KOPT-K1 (cell line): ENCODE results near the gene NKX1-1.

Experiments
- H3K27ac ChIP-seq: fragments of 200-600 bp; sonication (generic); 2 replicates; pipeline ENCODE4 v1.5.1; 2016; ENCODE audit warnings: antibody characterized with exemption, mild to moderate bottlenecking, low read depth, low read length; ENCODE audit not compliant: poor library complexity, severe bottlenecking
- H3K36me3 ChIP-seq: fragments of 200-600 bp; sonication (generic); 2 replicates; pipeline ENCODE4 v1.5.1; 2017; ENCODE audit warnings: antibody characterized with exemption, mild to moderate bottlenecking, low read length, moderate library complexity; ENCODE audit not compliant: insufficient read depth
- H3K9me3 ChIP-seq: fragments of 200-600 bp; sonication (generic); 2 replicates; pipeline ENCODE4 v1.5.1; 2017; ENCODE audit warnings: antibody characterized with exemption, low read length, mild to moderate bottlenecking; ENCODE audit not compliant: insufficient read depth, poor library complexity, severe bottlenecking

The NKX1-1 gene

GRCh38 chr4:1357356-1358248 is 48.6 kb downstream of the NKX1-1 start:
- H3K36me3 ChIP-seq: peaks cover 9% of the 10 kb centered on the region

DNA sequence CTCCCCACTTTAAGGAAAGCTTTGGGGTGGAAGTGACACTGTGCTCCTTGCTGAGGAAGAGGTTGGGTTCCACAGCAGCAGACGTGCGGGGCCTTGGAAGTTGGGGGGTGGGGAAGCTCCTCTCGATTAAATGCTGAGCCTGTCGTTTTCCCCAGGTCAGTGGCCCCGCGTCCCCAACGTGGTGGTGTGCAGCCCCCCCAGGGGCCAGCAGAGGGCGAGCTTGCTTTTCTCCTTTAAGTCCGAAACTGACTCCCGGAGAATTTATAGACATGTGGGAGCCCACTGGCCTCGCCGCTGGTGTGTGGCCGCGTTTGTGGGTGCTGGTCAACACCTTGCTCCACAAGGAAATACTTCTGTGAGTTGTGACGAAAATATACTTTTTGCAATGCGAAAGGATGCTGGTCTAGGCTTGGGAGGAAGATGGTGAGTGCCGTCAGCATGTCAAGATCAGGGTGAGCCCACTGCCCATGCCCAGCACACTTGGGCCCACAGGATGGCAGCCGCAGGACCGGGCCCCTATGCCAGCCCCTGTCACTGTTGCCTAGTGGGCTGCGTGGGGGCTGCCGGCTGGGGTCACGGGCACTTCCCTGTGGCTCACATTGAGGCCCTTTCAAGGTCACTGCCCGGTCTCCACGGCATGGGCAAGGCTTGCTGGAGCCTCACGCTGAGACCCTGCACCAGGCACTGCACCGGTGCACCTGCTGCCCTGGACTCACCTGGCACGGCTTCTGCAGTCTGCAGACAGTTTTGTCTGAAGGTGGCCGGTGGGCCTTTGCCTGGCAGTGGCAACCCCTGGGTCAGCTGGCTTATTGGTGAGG is 49.9 kb downstream of the NKX1-1 start:
- Histone ChIP-seq H3K9me3 (no peaks in the 10 kb centered on the region), H3K36me3 (peaks cover 10% of the 10 kb centered on the region), H3K27ac (no peak overlapping the region)

More at GRCh38 chr4:1357356-1358248, 48.6 kb downstream of the NKX1-1 start:
- Histone ChIP-seq H3K27ac (no peak overlapping the region), H3K9me3 (no peaks in the 10 kb centered on the region)

GRCh38 chr4:1355378-1355777 is 50.9 kb downstream of the NKX1-1 start:
- H3K36me3 ChIP-seq: peaks cover 10% of the 10 kb centered on the region
- no peak overlapping the region for H3K27ac ChIP-seq
- no peaks in the 10 kb centered on the region for H3K9me3 ChIP-seq

GRCh38 chr4:1354983-1355275 is 51.3 kb downstream of the NKX1-1 start:
- H3K9me3 ChIP-seq: no peaks in the 10 kb centered on the region
- H3K27ac ChIP-seq: no peak overlapping the region
- H3K36me3 ChIP-seq: peaks cover 10% of the 10 kb centered on the region

- Histone ChIP-seq H3K9me3 (no peaks in the 10 kb centered on the region), H3K27ac (no peak overlapping the region), H3K36me3 (peaks cover 10% of the 10 kb centered on the region)
These were observed 51.9 kb downstream of the NKX1-1 start for GRCh38 chr4:1354136-1354982.

- Histone ChIP-seq H3K9me3 (no peaks in the 10 kb centered on the region), H3K27ac (no peak overlapping the region), H3K36me3 (peaks cover 10% of the 10 kb centered on the region)
These were observed 52.8 kb downstream of the NKX1-1 start for GRCh38 chr4:1353186-1354055.
